ENCODE results near the gene PLCB1.

DNA sequence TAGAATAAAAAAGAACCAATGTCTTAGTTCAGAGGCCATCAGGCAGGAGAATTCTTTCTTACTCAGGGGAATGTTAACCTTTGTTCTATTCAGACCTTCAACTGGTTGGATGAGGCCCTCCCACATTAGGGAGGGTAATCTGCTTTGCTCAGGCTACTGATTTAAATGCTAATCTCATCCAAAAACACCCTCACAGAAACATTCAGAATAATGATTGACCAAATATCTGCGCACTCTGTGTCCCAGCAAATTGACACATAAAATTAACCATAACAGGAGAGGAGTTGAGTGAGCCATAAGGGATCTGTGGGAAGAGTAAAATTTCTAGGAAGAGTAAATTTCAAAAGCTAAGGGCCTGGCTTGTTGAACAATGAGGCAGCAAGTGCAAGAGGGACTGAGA, 702.8 kb downstream of the PLCB1 start:
- TF ChIP-seq, protein P1, sequence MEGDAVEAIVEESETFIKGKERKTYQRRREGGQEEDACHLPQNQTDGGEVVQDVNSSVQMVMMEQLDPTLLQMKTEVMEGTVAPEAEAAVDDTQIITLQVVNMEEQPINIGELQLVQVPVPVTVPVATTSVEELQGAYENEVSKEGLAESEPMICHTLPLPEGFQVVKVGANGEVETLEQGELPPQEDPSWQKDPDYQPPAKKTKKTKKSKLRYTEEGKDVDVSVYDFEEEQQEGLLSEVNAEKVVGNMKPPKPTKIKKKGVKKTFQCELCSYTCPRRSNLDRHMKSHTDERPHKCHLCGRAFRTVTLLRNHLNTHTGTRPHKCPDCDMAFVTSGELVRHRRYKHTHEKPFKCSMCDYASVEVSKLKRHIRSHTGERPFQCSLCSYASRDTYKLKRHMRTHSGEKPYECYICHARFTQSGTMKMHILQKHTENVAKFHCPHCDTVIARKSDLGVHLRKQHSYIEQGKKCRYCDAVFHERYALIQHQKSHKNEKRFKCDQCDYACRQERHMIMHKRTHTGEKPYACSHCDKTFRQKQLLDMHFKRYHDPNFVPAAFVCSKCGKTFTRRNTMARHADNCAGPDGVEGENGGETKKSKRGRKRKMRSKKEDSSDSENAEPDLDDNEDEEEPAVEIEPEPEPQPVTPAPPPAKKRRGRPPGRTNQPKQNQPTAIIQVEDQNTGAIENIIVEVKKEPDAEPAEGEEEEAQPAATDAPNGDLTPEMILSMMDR (IDR thresholded peaks at IDR 0.05; ENCODE audit: extremely low read depth in 1 of 2, insufficient read depth in 1 of 2, low read depth in 1 of 2, low read length in 2 of 2), result no peak
- TF ChIP-seq POLR2A (IDR thresholded peaks at IDR 0.05; ENCODE audit: low read depth, low read length) (no peak), POLR2AphosphoS5 (IDR thresholded peaks at IDR 0.05; ENCODE audit: insufficient read depth, low read depth, low read length) (no peak), EZH2 (IDR thresholded peaks at IDR 0.05; ENCODE audit: borderline replicate concordance, low read depth, low read length, severe bottlenecking) (no peak), FOS (IDR thresholded peaks at IDR 0.05; ENCODE audit: borderline replicate concordance, insufficient read depth, low read length) (no peak), MYC (IDR thresholded peaks at IDR 0.05; ENCODE audit: low read depth, low read length) (no peak)
- TF ChIP-seq, protein P2, sequence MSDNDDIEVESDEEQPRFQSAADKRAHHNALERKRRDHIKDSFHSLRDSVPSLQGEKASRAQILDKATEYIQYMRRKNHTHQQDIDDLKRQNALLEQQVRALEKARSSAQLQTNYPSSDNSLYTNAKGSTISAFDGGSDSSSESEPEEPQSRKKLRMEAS (IDR thresholded peaks at IDR 0.05; ENCODE audit: insufficient read depth, insufficient read length), result no peak
